GM19351 (cell line): ENCODE measurements around the gene STXBP6.
A peak's percentile ranks its signal among the peaks of the same experiment; 100 is the strongest.

Experiments used
- ATAC-seq: cut with Tn5 transposase; IDR thresholded peaks from one replicate; pipeline ENCODE4 v1.9.1; 2021; ENCODE audit warnings: mild to moderate bottlenecking, moderate library complexity; ENCODE audit not compliant: unreplicated experiment

STXBP6 gene

GRCh38 chr14:25019892-25020291 is 30.1 kb downstream of the STXBP6 start:
- ATAC-seq, result no peak

GRCh38 chr14:25017562-25017961 is 32.4 kb downstream of the STXBP6 start:
- no peak for ATAC-seq

GRCh38 chr14:25015761-25016160 is 34.2 kb downstream of the STXBP6 start:
- ATAC-seq, result no peak

- no peak for ATAC-seq
Observed at GRCh38 chr14:25014440-25014839, 35.5 kb downstream of the STXBP6 start.

GRCh38 chr14:25011095-25011494 is 38.9 kb downstream of the STXBP6 start:
- ATAC-seq, result no peak

GRCh38 chr14:25010471-25010870 is 39.5 kb downstream of the STXBP6 start:
- ATAC-seq, result no peak

- no peak for ATAC-seq
Observed at GRCh38 chr14:25009891-25010290, 40.1 kb downstream of the STXBP6 start.

- no peak for ATAC-seq
Observed at GRCh38 chr14:25007832-25008231, 42.1 kb downstream of the STXBP6 start.

- ATAC-seq, result peak; percentile 63
Observed at GRCh38 chr14:25006961-25007795, 42.8 kb downstream of the STXBP6 start.

GRCh38 chr14:25006031-25006430 is 43.9 kb downstream of the STXBP6 start:
- ATAC-seq, result no peak

- ATAC-seq, result peak; percentile 41
Observed at GRCh38 chr14:25004389-25004809, 45.5 kb downstream of the STXBP6 start.

- ATAC-seq, result no peak
Observed at GRCh38 chr14:25003537-25003936, 46.4 kb downstream of the STXBP6 start.

GRCh38 chr14:25001601-25002000 is 48.3 kb downstream of the STXBP6 start:
- no peak for ATAC-seq

GRCh38 chr14:25001156-25001555 is 48.8 kb downstream of the STXBP6 start:
- no peak for ATAC-seq

- ATAC-seq, result no peak
Observed at GRCh38 chr14:24999157-24999556, 50.8 kb downstream of the STXBP6 start.

- ATAC-seq, result no peak
Observed at GRCh38 chr14:24996930-24997725, 52.8 kb downstream of the STXBP6 start.

GRCh38 chr14:24995016-24995415 is 54.9 kb downstream of the STXBP6 start:
- ATAC-seq, result no peak

GRCh38 chr14:24993631-24994030 is 56.3 kb downstream of the STXBP6 start:
- no peak for ATAC-seq

- ATAC-seq, result peak; percentile 50
Observed at GRCh38 chr14:24992624-24993360, 57.2 kb downstream of the STXBP6 start.

- no peak for ATAC-seq
Observed at GRCh38 chr14:24991821-24992220, 58.1 kb downstream of the STXBP6 start.

- ATAC-seq, result no peak
Observed at GRCh38 chr14:24991288-24991687, 58.7 kb downstream of the STXBP6 start.
